CD14-positive monocyte (primary cell): ENCODE results near the gene SLC35F5. TPM values are rescaled to one million over a fixed set of nuclear protein-coding genes. Genes with fewer than 3 reads are reported as not detected.

Experiments
- DNase-seq, 3 donors: peaks; one replicate each; pipeline ENCODE4 v3.0.0-alpha.2; 2011 to 2022
- H2AFZ ChIP-seq: 2 replicates; pipeline ENCODE4 v1.6.0; 2012; ENCODE audit warnings: mild to moderate bottlenecking, low read depth, low read length, inconsistent platforms; ENCODE audit not compliant: insufficient read depth, poor library complexity, severe bottlenecking
- H3K27ac ChIP-seq, 2 donors: 1 replicate in 1 of 2; 2 replicates in 1 of 2; pipeline ENCODE4 v1.5.1; 2012 to 2013; ENCODE audit warnings: low read length in 2 of 2, control low read depth in 1 of 2, inconsistent platforms in 1 of 2, low read depth in 1 of 2, mild to moderate bottlenecking in 1 of 2
- H3K27me3 ChIP-seq, 2 donors: one replicate each; pipeline versions ENCODE4 v1.6.0 to v1.6.1; 2011 to 2013; ENCODE audit warnings: low read length in 2 of 2; ENCODE audit not compliant: control insufficient read depth in 2 of 2, insufficient read depth in 2 of 2
- H3K36me3 ChIP-seq, 2 donors: replicated peaks in 1 of 2; 1 replicate in 1 of 2; 2 replicates in 1 of 2; pipeline versions ENCODE4 v1.5.1 to v1.6.1; 2012 to 2013; ENCODE audit warnings: low read length in 2 of 2, control low read depth in 1 of 2, inconsistent platforms in 1 of 2, mild to moderate bottlenecking in 1 of 2; ENCODE audit not compliant: insufficient read depth in 2 of 2, control insufficient read depth in 1 of 2
- H3K4me1 ChIP-seq, 2 donors: 1 replicate in 1 of 2; 2 replicates in 1 of 2; pipeline versions ENCODE4 v1.5.1 to v1.6.1; 2012 to 2013; ENCODE audit warnings: low read length in 2 of 2, control low read depth in 1 of 2, inconsistent platforms in 1 of 2, mild to moderate bottlenecking in 1 of 2, moderate library complexity in 1 of 2; ENCODE audit not compliant: insufficient read depth in 2 of 2, control insufficient read depth in 1 of 2
- H3K4me2 ChIP-seq: replicated peaks from 2 replicates; pipeline ENCODE3; 2012; ENCODE audit warnings: low read length, moderate library complexity, mild to moderate bottlenecking; ENCODE audit not compliant: poor library complexity, severe bottlenecking; ENCODE audit errors: extremely low read depth
- H3K4me3 ChIP-seq, 3 experiments: fragments of 200-600 bp in 1 of 3; sonication (generic) in 1 of 3; replicated peaks in 1 of 3; 1 replicate in 2 of 3; 2 replicates in 1 of 3; pipeline ENCODE4 v1.5.1; 2011 to 2013; ENCODE audit warnings: low read length in 3 of 3, mild to moderate bottlenecking in 3 of 3, control low read depth in 2 of 3, low read depth in 2 of 3, inconsistent platforms in 1 of 3, moderate library complexity in 1 of 3
- H3K79me2 ChIP-seq: 2 replicates; pipeline ENCODE4 v1.6.0; 2012; ENCODE audit warnings: mild to moderate bottlenecking, control low read depth, inconsistent platforms, low read length, moderate library complexity; ENCODE audit not compliant: insufficient read depth
- H3K9ac ChIP-seq: 2 replicates; pipeline ENCODE4 v1.6.0; 2017; ENCODE audit warnings: low read length, mild to moderate bottlenecking; ENCODE audit not compliant: insufficient read depth, poor library complexity, severe bottlenecking
- H3K9me3 ChIP-seq, 2 donors: replicated peaks in 1 of 2; 1 replicate in 1 of 2; 2 replicates in 1 of 2; pipeline versions ENCODE4 v1.5.1 to v1.6.1; 2012 to 2013; ENCODE audit warnings: low read length in 2 of 2, control low read depth in 1 of 2; ENCODE audit not compliant: control insufficient read depth in 1 of 2, insufficient read depth in 1 of 2
- H4K20me1 ChIP-seq: 2 replicates; pipeline ENCODE4 v1.6.0; 2012; ENCODE audit warnings: mild to moderate bottlenecking, low read length, control low read depth, moderate library complexity; ENCODE audit not compliant: insufficient read depth
- H3K27ac Mint-ChIP-seq, 7 donors: one replicate each; pipeline ENCODE4 v1.8.0; 2020; ENCODE audit warnings: mild to moderate bottlenecking in 7 of 7, mixed read lengths in 7 of 7, moderate library complexity in 6 of 7, inconsistent platforms in 2 of 7
- H3K27me3 Mint-ChIP-seq, 3 donors: one replicate each; pipeline ENCODE4 v1.8.0; 2021 to 2022; ENCODE audit warnings: low read depth in 3 of 3, mild to moderate bottlenecking in 3 of 3, mixed read lengths in 3 of 3, moderate library complexity in 3 of 3, inconsistent platforms in 1 of 3
- H3K36me3 Mint-ChIP-seq, 2 donors: one replicate each; pipeline ENCODE4 v1.8.0; 2020; ENCODE audit warnings: mixed read lengths in 2 of 2, inconsistent platforms in 1 of 2, mild to moderate bottlenecking in 1 of 2
- H3K4me1 Mint-ChIP-seq: one replicate; pipeline ENCODE4 v1.8.0; 2020; ENCODE audit warnings: mild to moderate bottlenecking, mixed read lengths
- H3K4me3 Mint-ChIP-seq, 2 donors: one replicate each; pipeline ENCODE4 v1.8.0; 2020; ENCODE audit warnings: mild to moderate bottlenecking in 2 of 2, mixed read lengths in 2 of 2, moderate library complexity in 1 of 2
- H3K9me3 Mint-ChIP-seq, 7 donors: one replicate each; pipeline ENCODE4 v1.8.0; 2020 to 2022; ENCODE audit warnings: mixed read lengths in 7 of 7, mild to moderate bottlenecking in 6 of 7, moderate library complexity in 6 of 7, inconsistent platforms in 2 of 7
- CTCF ChIP-seq: fragments of 200-600 bp; IDR thresholded peaks from one replicate; pipeline ENCODE4 v1.8.0; 2022; ENCODE audit warnings: antibody characterized with exemption, mild to moderate bottlenecking
- WGBS: methylation state at CpG from one replicate; pipeline ENCODE4 v1.1.5; 2013; ENCODE audit warnings: missing lambda C conversion rate; ENCODE audit not compliant: insufficient coverage; 5-methylcytosine and 5-hydroxymethylcytosine counted together
- intact Hi-C, 2 donors: fragments of 100-400 bp; cut with micrococcal nuclease; formaldehyde crosslinking; loops; one replicate each; pipeline versions ENCODE4 v1.15.0 to v1.15.1; 2023
- polyA plus RNA-seq, 3 donors: library from polyadenylated mRNA; depleted of rRNA in 1 of 3; unstranded in 2 of 3; stranded (reverse) in 1 of 3; fragments of 300-500 nt in 2 of 3; fragments of >200 nt in 1 of 3; fragmentation: Illumina TruSeq in 2 of 3; gene quantifications; 1 replicate in 2 of 3; 2 replicates in 1 of 3; pipeline ENCODE4 v1.2.3, GENCODE V29; 2012 to 2021

SLC35F5 gene
- polyA plus RNA-seq, 3 donors: 11.7 to 18.2 (median 13.6) TPM

GRCh38 chr2:113676623-113677266 lies 79.7 kb downstream of the SLC35F5 start:
- Mint-ChIP-seq H3K36me3 (no peaks in the 10 kb centered on the region), H3K9me3 (peaks cover 0 to 5% (median 0%) of the 10 kb centered on the region in 7 donors), H3K27me3 (peaks cover 0 to 1% (median 0%) of the 10 kb centered on the region in 3 donors), H3K27ac (no peak overlapping the region), H3K4me1 (peaks cover 8% of the 10 kb centered on the region), H3K4me3 (no peak overlapping the region)
- H3K27ac ChIP-seq: no peak overlapping the region
- no peaks in the 10 kb centered on the region for H4K20me1 ChIP-seq
- H3K36me3 ChIP-seq: no peaks in the 10 kb centered on the region
- WGBS: 100% methylated on average over 1 of the region's 4 CpGs
- H3K9me3 ChIP-seq: no peaks in the 10 kb centered on the region
- no peak for TF ChIP-seq CTCF
- no peak overlapping the region for H3K4me3 ChIP-seq
- H3K79me2 ChIP-seq: no peaks in the 10 kb centered on the region
- no peak overlapping the region for H3K4me2 ChIP-seq
- H2AFZ ChIP-seq: no peak overlapping the region
- no peaks in the 10 kb centered on the region for H3K4me1 ChIP-seq
- intact Hi-C loops: no loop called here
- no peak for DNase-seq
- H3K9ac ChIP-seq: no peak overlapping the region
- H3K27me3 ChIP-seq: no peaks in the 10 kb centered on the region

GRCh38 chr2:113675875-113676274 lies 80.6 kb downstream of the SLC35F5 start:
- H3K4me1 ChIP-seq: no peaks in the 10 kb centered on the region
- no peak overlapping the region for H3K27ac Mint-ChIP-seq
- intact Hi-C loops: no loop called here

More at GRCh38 chr2:113675875-113676274, 80.6 kb downstream of the SLC35F5 start:
- H3K27me3 ChIP-seq: no peaks in the 10 kb centered on the region
- H3K9me3 ChIP-seq: no peaks in the 10 kb centered on the region
- H3K79me2 ChIP-seq: no peaks in the 10 kb centered on the region
- Mint-ChIP-seq H3K4me3 (no peak overlapping the region), H3K27me3 (peaks cover 0 to 1% (median 0%) of the 10 kb centered on the region in 3 donors), H3K4me1 (peaks cover 8% of the 10 kb centered on the region), H3K36me3 (no peaks in the 10 kb centered on the region), H3K9me3 (no peaks in the 10 kb centered on the region)
- WGBS: 88% methylated on average over 5 of the region's 9 CpGs
- no peak for DNase-seq
- no peak overlapping the region for H3K4me2 ChIP-seq
- no peak overlapping the region for H3K9ac ChIP-seq
- no peak overlapping the region for H3K27ac ChIP-seq
- H3K36me3 ChIP-seq: no peaks in the 10 kb centered on the region
- H2AFZ ChIP-seq: no peak overlapping the region
- no peaks in the 10 kb centered on the region for H4K20me1 ChIP-seq
- no peak overlapping the region for H3K4me3 ChIP-seq
- TF ChIP-seq CTCF: no peak
